Measurements from ENCODE around the gene TULP4.
"Not testable (repeated sequence)": the region's sequence is repeated elsewhere in the genome, so short reads cannot be mapped to it uniquely, and the experiment has no call there.

Gene TULP4

DNA sequence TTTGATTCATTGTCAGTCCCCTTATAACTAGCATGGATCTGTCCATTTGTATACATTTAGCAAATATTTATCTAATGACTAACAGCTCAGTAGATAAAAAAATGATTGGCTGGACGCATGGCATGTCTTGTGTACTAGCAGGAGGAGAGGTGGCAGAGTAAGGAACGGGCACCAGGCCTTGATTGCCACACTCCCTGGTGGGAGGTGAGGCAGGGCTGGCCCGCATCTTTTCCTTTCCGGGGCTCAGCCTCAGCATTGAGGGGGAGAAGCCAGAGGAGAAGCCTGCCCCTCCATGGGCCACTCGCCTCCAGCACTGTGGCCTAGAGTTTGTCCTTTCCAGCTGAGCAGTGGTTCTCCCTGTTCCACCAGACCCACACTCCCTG, 162.7 kb downstream of the TULP4 start:
- 38% methylated on average over 5 of the region's 5 CpGs for WGBS
- Histone ChIP-seq H4K91ac (ENCODE audit: low read length) (no peak overlapping the region), H3K4me2 (ENCODE audit: low read length, poor library complexity, severe bottlenecking) (no peak overlapping the region)

DNA sequence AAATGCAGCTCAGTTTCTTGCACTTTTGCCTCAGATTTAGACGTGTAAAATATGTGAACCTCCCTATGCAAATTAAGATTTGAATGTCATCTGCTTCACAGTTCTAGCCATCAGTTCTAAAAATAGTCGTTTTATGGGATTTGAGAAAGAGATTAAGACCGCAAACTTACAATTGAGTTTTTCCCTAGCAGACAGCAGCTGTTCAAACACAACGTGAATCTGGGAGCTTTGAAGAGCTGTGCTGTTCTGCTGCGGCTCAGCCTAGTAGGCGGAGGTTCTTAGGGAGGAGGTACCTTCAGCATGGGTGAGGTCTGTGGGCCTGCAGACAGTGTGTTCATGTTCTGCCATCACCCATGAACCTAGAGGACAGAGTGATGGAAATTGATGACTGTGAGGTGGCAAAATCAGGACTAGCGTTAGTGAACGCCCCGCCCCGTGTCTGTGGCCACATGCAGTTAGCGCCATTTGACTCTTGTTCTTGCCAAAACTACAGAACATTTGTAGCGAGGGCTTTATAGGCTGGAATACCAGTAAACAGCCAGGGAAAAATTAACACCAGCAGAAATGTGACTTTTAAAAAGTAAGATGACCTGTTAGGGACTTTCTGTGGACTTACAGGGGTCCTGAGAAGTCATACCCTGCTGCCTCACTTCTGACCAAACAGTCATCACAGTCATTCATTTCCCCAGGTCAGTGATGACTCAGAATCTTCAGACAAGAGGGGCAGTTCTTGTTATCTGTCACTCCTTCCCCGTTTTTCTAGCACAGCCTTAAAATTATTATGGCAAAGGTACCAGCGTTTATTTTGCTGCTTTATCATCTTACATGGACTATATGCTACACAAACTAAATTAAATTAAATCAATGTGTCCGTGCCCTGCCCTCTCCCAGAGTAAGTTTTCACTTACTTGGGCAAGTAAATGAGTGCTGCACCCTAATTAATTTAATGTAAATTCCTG, 163.4 kb downstream of the TULP4 start:
- Histone ChIP-seq H3K18ac (ENCODE audit: low read depth in 1 of 2, low read length in 2 of 2) (peak overlapping the region in 1 of 2 experiments; percentile 44), H2BK12ac (ENCODE audit: low read length in 2 of 2) (peak overlapping the region; percentile 29 to 70)

More for the DNA sequence above, 162.7 kb downstream of the TULP4 start:
- no peak overlapping the region for H3K14ac ChIP-seq (ENCODE audit: low read length in 2 of 2)
- peak overlapping the region; percentile 44 to 67 for H3K18ac ChIP-seq (ENCODE audit: low read depth in 1 of 2, low read length in 2 of 2)
- H3K36me3 ChIP-seq (ENCODE audit: control insufficient read depth in 1 of 2, insufficient read depth in 2 of 2, low read depth in 1 of 2, low read length in 2 of 2) = peaks cover 11 to 34% of the 10 kb centered on the region in 2 experiments
- H3K9ac ChIP-seq (ENCODE audit: low read length) = no peak overlapping the region
- no peak overlapping the region for H2BK120ac ChIP-seq (ENCODE audit: low read depth, low read length)
- no peak overlapping the region for H2AFZ ChIP-seq (ENCODE audit: low read depth, low read length)
- no peaks in the 10 kb centered on the region for H3K27me3 ChIP-seq (ENCODE audit: control insufficient read depth in 1 of 2, insufficient read depth in 1 of 2, low read length in 2 of 2)
- H2BK12ac ChIP-seq (ENCODE audit: low read length in 2 of 2) = peak overlapping the region in 1 of 2 experiments; percentile 59
- no peaks in the 10 kb centered on the region for H3K9me3 ChIP-seq (ENCODE audit: control insufficient read depth, low read length)
- no peak overlapping the region for H2BK5ac ChIP-seq (ENCODE audit: low read depth, low read length, poor library complexity, severe bottlenecking)
- H3K23ac ChIP-seq (ENCODE audit: low read length in 2 of 2) = no peak overlapping the region
- no peak overlapping the region for H4K8ac ChIP-seq (ENCODE audit: low read length)
- H3K4ac ChIP-seq (ENCODE audit: low read depth in 1 of 2, low read length in 2 of 2) = no peak overlapping the region
- peak; percentile 79 for DNase-seq
- peak overlapping the region; percentile 24 for H3K27ac ChIP-seq (ENCODE audit: low read length, poor library complexity, severe bottlenecking)
- peaks cover 10% of the 10 kb centered on the region for H3K4me1 ChIP-seq (ENCODE audit: control insufficient read depth, insufficient read depth, low read depth, low read length)
- H2AK5ac ChIP-seq (ENCODE audit: low read length, severe bottlenecking) = no peak overlapping the region
- H2BK15ac ChIP-seq (ENCODE audit: low read depth, poor library complexity, severe bottlenecking) = no peak overlapping the region
- no peak overlapping the region for H3K4me3 ChIP-seq (ENCODE audit: insufficient read depth in 1 of 2, low read depth in 1 of 2, low read length in 2 of 2)
- peaks cover 4% of the 10 kb centered on the region for H3K79me1 ChIP-seq (replicated peaks; ENCODE audit: low read length, poor library complexity, severe bottlenecking)

DNA sequence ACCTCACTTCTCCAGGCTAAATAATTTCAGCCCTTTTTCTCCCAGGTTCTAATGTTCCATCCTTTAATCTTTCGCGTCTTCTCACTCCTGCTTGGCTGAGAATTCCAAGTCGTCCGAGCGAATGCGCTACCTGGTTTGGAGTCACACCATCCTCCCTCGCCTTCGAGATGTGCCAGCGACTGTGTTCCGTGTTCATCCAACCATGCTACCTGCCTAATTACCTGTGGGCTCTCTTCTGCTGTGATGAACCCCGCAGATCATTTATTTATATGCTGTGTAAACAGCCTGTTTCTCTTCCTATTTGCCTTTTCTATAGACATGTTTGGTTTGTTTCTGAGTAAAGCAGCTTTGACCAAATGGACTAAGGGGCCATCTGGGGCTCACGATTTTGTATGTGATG, 164.1 kb downstream of the TULP4 start:
- Histone ChIP-seq H3K14ac (ENCODE audit: low read length in 2 of 2) (no peak overlapping the region), H2BK5ac (ENCODE audit: low read depth, low read length, poor library complexity, severe bottlenecking) (no peak overlapping the region), H3K9me3 (ENCODE audit: control insufficient read depth, low read length) (no peaks in the 10 kb centered on the region), H3K4ac (ENCODE audit: low read depth in 1 of 2, low read length in 2 of 2) (no peak overlapping the region), H2BK15ac (ENCODE audit: low read depth, poor library complexity, severe bottlenecking) (no peak overlapping the region), H2BK12ac (ENCODE audit: low read length in 2 of 2) (peak overlapping the region in 1 of 2 experiments; percentile 65), H3K4me2 (ENCODE audit: low read length, poor library complexity, severe bottlenecking) (no peak overlapping the region), H3K9ac (ENCODE audit: low read length) (no peak overlapping the region), H3K4me3 (ENCODE audit: insufficient read depth in 1 of 2, low read depth in 1 of 2, low read length in 2 of 2) (no peak overlapping the region), H3K36me3 (ENCODE audit: control insufficient read depth in 1 of 2, insufficient read depth in 2 of 2, low read depth in 1 of 2, low read length in 2 of 2) (peaks cover 19 to 44% of the 10 kb centered on the region in 2 experiments), H3K23ac (ENCODE audit: low read length in 2 of 2) (peak overlapping the region in 1 of 2 experiments; percentile 6), H3K79me1 (replicated peaks; ENCODE audit: low read length, poor library complexity, severe bottlenecking) (peaks cover 4% of the 10 kb centered on the region), H3K27ac (ENCODE audit: low read length, poor library complexity, severe bottlenecking) (no peak overlapping the region), H2AFZ (ENCODE audit: low read depth, low read length) (no peak overlapping the region), H2AK5ac (ENCODE audit: low read length, severe bottlenecking) (no peak overlapping the region), H2BK120ac (ENCODE audit: low read depth, low read length) (no peak overlapping the region), H4K8ac (ENCODE audit: low read length) (no peak overlapping the region), H4K91ac (ENCODE audit: low read length) (no peak overlapping the region), H3K4me1 (ENCODE audit: control insufficient read depth, insufficient read depth, low read depth, low read length) (peaks cover 13% of the 10 kb centered on the region), H3K27me3 (ENCODE audit: control insufficient read depth in 1 of 2, insufficient read depth in 1 of 2, low read length in 2 of 2) (no peaks in the 10 kb centered on the region), H3K18ac (ENCODE audit: low read depth in 1 of 2, low read length in 2 of 2) (no peak overlapping the region)
- 97% methylated on average over 11 of the region's 12 CpGs for WGBS
- no peak for DNase-seq

More for the DNA sequence above, 163.4 kb downstream of the TULP4 start:
- Histone ChIP-seq H2AK5ac (ENCODE audit: low read length, severe bottlenecking) (peak overlapping the region; percentile 38), H4K91ac (ENCODE audit: low read length) (peak overlapping the region; percentile 78), H3K23ac (ENCODE audit: low read length in 2 of 2) (no peak overlapping the region), H3K4ac (ENCODE audit: low read depth in 1 of 2, low read length in 2 of 2) (no peak overlapping the region), H3K79me1 (replicated peaks; ENCODE audit: low read length, poor library complexity, severe bottlenecking) (peaks cover 4% of the 10 kb centered on the region), H2BK15ac (ENCODE audit: low read depth, poor library complexity, severe bottlenecking) (no peak overlapping the region), H3K4me3 (ENCODE audit: insufficient read depth in 1 of 2, low read depth in 1 of 2, low read length in 2 of 2) (no peak overlapping the region), H2BK5ac (ENCODE audit: low read depth, low read length, poor library complexity, severe bottlenecking) (no peak overlapping the region), H2AFZ (ENCODE audit: low read depth, low read length) (peak overlapping the region; percentile 57), H4K8ac (ENCODE audit: low read length) (no peak overlapping the region), H3K4me1 (ENCODE audit: control insufficient read depth, insufficient read depth, low read depth, low read length) (peaks cover 10% of the 10 kb centered on the region), H3K27ac (ENCODE audit: low read length, poor library complexity, severe bottlenecking) (peak overlapping the region; percentile 24), H3K27me3 (ENCODE audit: control insufficient read depth in 1 of 2, insufficient read depth in 1 of 2, low read length in 2 of 2) (no peaks in the 10 kb centered on the region), H3K36me3 (ENCODE audit: control insufficient read depth in 1 of 2, insufficient read depth in 2 of 2, low read depth in 1 of 2, low read length in 2 of 2) (peaks cover 14 to 40% of the 10 kb centered on the region in 2 experiments), H3K4me2 (ENCODE audit: low read length, poor library complexity, severe bottlenecking) (peak overlapping the region; percentile 17), H3K9ac (ENCODE audit: low read length) (no peak overlapping the region), H2BK120ac (ENCODE audit: low read depth, low read length) (no peak overlapping the region), H3K9me3 (ENCODE audit: control insufficient read depth, low read length) (no peaks in the 10 kb centered on the region), H3K14ac (ENCODE audit: low read length in 2 of 2) (no peak overlapping the region)
- DNase-seq = peak; percentile 87
- 49% methylated on average over 13 of the region's 15 CpGs for WGBS

DNA sequence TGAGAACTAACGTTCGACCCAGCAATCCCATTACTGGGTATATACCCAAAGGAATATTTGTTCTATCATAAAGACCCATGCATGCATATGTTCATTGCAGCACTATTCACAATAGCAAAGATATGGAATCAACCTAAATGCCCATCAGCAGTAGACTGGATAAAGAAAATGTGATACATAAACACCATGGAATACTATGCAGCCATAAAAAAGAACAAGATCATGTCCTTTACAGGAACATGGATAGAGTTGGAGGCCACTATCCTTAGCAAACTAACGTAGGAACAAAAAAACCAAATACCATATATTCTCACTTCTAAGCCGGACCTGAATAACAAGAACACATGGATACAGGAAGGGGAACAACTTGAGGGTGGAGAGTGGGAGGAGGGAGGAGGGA, 165.5 kb downstream of the TULP4 start:
- H2AK5ac ChIP-seq (ENCODE audit: low read length, severe bottlenecking); H3K9ac ChIP-seq (ENCODE audit: low read length); H3K9me3 ChIP-seq (ENCODE audit: control insufficient read depth, low read length); H3K27me3 ChIP-seq (ENCODE audit: control insufficient read depth in 1 of 2, insufficient read depth in 1 of 2, low read length in 2 of 2); H3K79me1 ChIP-seq (replicated peaks; ENCODE audit: low read length, poor library complexity, severe bottlenecking); H3K4ac ChIP-seq (ENCODE audit: low read depth in 1 of 2, low read length in 2 of 2); H3K23ac ChIP-seq (ENCODE audit: low read length in 2 of 2); H2BK120ac ChIP-seq (ENCODE audit: low read depth, low read length); H4K91ac ChIP-seq (ENCODE audit: low read length); H3K18ac ChIP-seq (ENCODE audit: low read depth in 1 of 2, low read length in 2 of 2); H3K27ac ChIP-seq (ENCODE audit: low read length, poor library complexity, severe bottlenecking); H2BK15ac ChIP-seq (ENCODE audit: low read depth, poor library complexity, severe bottlenecking); H2BK5ac ChIP-seq (ENCODE audit: low read depth, low read length, poor library complexity, severe bottlenecking); H2BK12ac ChIP-seq (ENCODE audit: low read length in 2 of 2); H3K14ac ChIP-seq (ENCODE audit: low read length in 2 of 2); H2AFZ ChIP-seq (ENCODE audit: low read depth, low read length); DNase-seq; H3K4me3 ChIP-seq (ENCODE audit: insufficient read depth in 1 of 2, low read depth in 1 of 2, low read length in 2 of 2); H3K4me2 ChIP-seq (ENCODE audit: low read length, poor library complexity, severe bottlenecking); H4K8ac ChIP-seq (ENCODE audit: low read length): not testable (repeated sequence)
- Histone ChIP-seq H3K4me1 (ENCODE audit: control insufficient read depth, insufficient read depth, low read depth, low read length) (peaks cover 21% of the 10 kb centered on the region), H3K36me3 (ENCODE audit: control insufficient read depth in 1 of 2, insufficient read depth in 2 of 2, low read depth in 1 of 2, low read length in 2 of 2) (peaks cover 19 to 50% of the 10 kb centered on the region in 2 experiments)
- WGBS = 100% methylated on average over 2 of the region's 4 CpGs
